Measurements from ENCODE around the gene SLC9A3.

The SLC9A3 gene

DNA sequence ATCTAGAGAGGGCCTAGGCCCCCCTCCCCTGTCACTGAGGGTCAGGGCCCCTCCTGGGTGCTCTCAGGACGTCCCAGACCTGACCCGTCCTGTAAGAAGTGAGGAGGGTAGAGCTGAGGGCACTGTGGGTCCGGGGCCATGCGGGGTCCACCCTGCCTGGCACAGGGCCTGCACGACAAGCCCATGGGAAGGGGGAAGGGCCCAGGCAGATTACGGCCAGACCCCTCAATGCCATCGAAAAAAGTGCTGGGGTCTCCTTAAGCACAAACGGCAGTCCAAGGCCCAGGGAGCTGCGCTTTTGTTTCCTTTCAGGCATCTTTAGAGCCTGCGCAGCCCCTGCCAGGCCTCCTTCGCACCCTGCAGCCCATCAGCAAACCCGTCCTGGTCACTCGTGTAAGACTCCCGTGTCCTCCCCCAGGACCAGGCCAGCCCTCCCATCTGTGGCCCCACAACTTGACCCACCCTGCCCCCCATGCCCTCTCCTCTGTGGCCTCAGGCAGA lies 85.7 kb downstream of the SLC9A3 start:
- DNase-seq, result no peak

DNA sequence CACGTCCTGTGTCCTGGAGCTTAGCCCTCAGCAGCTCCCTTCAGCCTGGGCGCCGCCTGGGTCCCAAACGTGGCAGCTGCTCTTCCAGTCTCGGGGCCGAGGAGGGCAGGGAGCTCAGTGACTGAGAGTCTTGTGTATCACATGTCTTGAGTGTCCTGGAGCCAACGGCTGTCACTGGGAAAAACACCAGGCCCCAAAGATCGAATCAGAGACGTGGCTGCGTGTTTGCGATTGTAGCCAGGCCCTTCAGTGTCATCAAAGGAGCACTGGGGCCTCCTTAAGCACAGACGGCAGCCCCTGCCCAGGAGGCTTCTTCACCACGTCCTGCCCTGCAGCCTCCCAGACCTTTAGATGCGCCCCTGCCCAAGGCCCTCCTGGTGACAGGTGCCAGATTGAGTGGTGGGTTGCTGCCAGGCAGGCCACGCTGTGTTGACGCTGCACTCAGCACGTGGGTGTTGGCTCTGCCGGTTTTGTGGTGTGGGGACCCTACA lies 86.9 kb downstream of the SLC9A3 start:
- no peak for DNase-seq

DNA sequence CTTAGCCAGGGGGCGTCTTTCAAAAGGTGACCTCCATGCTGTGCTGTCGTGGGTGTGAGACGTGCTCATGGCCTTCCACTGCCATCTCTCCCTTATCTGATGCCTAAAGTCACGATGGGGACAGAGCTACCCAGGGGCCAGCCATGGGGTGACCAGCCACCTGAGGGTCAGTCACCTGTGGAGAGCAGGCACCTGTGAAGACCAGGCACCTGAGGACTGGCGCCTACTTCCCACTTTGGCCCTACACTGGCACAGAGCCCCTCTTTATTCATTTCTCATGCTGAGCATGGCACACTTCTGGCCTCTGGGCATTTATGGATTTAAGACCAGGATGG lies 87.6 kb downstream of the SLC9A3 start:
- no peak for DNase-seq

DNA sequence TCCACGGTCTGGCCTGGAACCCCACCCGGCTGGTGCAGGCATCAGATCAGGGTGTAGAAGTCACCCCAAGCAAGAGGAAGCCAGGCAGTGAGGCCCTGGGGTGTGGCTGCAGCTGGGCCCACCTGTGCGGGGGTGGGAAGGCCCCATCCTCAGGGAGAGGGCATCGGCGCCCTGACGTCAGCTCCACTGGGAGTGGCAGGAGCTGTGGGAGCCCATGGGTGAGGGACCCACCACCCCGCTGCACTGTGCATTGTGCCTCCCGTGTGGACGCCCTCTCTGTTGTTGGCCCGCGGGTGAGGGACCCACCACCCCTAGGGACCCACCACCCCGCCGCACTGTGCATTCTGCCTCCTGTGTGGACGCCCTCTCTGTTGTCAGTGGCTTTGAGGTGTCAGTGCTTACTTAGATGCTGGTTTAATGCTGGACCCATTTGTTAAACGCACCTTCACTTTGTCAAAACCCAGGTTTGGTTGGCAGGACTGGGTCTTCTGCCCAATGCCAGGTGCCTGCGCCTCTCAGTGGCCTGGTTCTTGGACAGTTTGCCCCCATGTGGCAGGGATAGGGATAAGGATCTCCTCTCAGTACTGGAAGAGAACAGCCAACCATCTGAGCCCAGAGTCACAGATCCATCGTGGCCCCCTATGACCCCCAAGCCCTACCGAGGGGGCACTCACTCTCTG lies 88.1 kb downstream of the SLC9A3 start:
- DNase-seq, result no peak

DNA sequence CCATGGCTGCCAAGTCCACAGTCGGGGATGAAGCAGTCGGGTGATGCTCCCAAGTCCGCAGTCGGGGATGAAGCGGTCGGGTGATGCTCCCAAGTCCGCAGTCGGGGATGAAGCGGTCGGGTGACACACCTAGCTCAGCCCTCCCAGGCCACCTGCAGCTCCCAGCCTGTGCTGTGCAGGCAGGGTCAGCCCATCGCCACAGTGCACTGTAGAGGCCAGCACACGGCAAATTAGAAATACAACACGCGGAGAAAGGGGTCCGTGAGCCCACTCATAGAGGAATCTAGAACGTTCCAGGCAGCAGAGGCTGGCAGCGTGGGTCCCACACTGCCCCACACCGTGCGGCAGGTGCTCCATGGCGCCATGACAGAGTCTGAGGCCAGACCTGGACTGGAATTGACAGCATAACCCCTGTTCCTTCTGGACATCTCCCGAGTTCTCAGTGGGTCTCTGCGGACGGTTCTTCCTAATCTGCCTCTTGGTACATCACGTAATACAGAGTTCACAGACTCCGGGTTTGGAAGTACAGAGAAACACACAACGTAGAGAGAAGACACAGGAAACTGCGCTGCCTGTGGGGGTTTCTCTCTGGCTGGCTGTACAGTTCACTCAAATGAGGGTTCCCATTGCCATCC lies 89.0 kb downstream of the SLC9A3 start:
- DNase-seq, result no peak

DNA sequence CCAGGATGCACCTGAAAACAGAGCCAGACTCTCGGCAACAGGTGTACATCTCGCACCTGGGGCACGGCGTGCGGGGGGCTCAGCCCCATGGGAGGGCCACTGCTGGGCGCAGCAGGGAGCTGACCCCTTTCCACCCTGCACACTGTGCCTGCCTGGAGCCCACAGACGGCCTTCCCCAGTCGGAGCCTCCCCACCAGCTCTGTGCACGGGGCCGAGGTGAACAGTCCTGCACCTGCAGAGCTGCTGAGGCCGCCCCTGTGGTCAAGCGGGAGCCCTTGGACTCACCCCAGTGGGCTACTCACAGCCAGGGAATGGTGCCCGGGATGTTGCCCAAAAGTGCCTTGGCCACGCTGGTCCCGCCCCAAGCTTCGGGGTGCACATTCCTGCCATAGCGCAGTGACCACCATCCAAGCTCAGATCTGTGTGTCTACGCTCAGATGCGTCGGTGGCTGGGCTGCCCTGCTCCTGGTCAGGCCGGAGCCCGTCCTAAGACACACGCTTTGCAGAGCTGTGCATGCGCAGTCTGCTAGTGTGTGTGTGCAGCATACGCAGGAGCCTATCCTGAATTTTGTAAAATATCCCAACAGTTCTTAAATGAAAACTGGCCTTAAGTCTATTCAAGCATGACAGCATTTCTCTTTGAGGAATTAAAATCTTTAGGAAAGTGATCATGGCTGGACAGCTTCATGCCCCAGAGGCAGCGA lies 89.7 kb downstream of the SLC9A3 start:
- DNase-seq, result no peak

DNA sequence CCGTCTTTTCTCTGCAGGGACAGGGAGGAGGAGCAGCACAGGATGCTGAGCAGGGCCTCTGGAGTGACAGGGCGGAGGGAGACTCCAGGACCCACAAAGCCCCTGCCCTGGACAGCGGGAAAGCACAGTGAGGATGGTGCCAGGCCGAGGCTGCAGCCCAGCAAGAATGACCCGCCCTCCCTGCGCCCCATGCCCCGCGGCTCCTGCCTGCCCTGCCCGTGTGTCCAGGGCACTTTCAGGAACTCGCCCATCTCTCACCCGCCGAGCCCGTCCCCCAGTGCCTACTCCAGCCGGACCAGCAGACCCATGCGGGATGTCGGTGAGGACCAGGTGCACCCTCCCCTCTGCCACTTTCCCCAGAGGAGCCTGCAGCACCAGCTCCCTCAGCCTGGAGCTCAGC lies 90.4 kb downstream of the SLC9A3 start:
- no peak for DNase-seq

DNA sequence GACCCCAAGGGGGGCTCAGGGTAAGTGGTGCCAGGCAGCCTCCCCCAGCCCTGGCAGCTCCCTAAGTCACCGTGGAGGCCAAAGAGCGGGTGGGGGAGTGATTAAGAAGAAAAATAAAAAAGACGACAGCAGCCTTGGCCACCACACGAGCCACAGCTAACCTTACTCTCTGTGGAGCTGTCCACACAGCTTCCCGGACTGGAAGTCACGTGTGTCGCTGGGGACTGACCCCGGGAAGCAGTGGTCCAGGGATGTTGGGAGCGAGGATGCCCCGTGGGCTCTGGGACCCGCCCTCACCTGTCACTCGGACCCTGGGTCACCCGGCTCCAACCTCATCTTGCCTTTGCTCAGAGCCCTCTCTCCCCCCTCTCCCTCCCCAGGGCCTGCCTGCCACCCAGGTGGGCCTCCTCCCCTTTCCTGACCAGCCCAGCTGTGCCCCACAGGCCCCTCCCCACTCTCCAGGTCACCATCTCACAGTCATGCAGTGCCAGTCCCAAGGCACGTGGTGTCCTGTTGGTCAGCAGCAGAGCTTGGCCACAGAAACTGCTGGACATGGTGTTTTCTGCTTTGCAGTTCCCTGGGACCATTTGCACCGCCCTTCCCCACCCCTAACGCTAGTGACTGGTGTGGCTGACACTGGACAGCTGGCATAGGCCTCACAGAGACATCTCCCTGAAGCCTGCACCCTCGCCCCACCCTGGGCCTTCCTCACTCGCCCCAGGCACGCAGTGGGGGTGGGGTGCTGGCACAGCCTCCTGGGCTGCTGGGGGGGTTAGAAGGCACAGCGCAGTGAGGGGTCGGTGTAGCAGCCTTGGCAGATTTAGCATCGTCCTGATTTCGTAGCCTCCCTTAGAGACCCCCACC lies 91.1 kb downstream of the SLC9A3 start:
- DNase-seq, result no peak

DNA sequence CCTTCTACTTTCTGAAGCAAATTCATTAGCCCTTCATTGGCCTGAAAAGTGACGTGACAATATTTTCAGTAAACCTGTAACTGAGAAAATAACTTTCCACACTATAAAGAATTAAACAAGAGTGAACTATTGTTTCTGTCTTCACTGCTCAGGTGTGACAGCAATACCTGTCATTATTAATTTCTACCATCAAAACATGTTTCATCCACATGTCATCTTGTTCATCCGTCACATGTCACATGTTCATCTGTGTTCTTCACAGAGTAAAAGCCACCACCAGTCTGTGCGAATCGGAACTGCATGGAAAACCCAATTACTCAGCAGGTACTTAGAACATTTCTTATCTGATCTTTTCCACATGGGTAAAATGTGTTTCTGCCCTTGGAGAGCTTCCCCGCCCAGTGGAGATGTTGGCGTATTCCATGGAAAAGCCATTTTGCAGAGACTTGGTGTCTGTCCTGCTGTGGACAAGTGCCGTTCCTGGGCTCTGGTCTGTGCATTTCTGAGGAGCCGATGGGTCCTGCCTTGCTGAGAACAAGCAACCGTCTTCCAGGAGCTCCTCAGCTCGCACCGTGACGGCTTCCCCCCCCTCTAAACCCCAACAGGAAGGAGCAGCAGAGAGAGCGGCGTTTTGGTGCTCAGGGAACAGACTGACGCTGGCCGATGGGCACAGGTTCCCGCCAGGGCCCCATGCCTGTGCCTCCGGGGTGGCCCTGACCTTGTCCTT lies 91.9 kb downstream of the SLC9A3 start:
- no peak for DNase-seq

DNA sequence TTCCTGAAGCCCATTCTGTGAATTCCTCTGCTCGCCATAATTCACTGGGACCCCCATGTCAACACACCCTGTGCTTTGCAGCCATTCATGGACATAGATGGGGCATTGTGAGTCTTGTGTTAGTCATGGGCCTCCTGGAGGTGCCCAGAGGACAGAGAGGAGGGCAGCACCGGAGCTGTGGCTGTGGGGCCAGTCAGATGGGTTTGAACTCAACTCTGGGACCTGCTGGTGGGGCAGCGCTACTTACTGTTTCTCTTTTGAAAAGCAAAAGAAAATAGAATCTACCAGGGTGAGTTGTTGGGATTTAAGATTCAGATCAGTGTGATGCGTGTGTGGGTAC lies 92.6 kb downstream of the SLC9A3 start:
- DNase-seq, result no peak

DNA sequence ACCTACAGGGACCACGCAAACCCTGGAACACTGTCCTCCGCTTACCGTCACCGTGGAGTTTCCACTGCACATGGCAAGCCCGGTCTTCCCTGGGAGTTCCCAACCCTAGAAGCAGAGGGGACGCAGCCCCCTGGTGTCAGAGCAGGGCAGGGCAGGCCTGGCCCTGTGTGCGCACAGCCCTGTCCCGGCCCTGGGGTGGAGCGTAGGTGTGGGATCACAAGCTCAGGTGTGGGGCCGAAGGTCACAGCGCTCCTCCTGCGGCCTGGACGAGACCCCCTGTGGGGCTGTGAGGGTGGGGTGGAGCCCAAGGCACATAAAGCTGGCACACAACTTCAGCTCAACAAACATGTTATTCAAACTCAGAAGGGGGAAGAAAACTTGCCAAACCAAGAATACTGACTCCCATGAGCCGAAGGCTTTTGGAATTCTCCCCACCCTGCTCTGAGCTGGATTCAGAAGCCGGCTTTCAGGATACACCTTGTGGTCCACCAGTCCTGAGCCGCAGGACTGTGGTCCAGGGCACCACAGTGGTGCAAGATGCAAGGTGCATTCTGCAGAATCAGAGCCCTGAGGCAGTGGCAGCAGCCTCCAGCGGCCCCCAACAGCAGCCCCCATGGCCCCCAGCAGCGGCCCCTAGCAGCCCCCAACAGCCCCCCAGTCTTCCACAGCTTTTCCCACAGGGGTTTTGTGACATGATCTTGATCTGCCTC lies 93.1 kb downstream of the SLC9A3 start:
- no peak for DNase-seq

DNA sequence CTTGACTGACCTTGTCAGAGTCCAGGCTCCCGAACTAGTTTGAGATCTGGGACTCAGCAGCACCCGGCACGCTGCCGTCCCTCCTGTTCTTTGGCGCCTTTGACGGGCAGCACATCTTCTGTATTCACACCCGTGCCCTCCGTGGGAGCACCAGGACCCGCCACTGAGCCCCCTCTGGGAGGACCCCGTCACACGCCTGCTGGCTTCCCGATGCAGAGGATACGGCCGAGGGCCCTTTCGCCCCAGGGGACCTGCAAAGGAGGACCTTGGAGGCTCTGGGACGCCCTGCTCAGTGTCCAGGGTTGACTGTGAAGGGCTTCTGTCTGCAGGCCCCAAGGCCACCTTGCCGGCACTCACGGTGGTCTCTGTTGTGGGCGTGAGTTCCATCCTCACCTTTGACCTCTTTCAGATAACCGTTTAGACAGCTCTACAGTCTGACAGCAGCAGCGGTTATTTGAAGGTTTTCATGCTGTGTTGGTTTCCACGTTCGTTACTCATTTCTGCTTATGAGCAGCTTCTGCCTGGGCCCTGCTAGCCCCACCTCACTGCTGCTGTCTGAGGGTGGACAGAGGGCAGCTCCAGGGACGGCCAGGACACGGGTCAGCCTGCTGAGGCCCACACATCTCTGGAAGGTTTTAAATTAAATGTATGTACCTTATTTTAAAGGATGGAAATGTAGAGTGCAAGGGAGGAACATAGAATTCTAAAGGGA lies 93.9 kb downstream of the SLC9A3 start:
- no peak for DNase-seq

DNA sequence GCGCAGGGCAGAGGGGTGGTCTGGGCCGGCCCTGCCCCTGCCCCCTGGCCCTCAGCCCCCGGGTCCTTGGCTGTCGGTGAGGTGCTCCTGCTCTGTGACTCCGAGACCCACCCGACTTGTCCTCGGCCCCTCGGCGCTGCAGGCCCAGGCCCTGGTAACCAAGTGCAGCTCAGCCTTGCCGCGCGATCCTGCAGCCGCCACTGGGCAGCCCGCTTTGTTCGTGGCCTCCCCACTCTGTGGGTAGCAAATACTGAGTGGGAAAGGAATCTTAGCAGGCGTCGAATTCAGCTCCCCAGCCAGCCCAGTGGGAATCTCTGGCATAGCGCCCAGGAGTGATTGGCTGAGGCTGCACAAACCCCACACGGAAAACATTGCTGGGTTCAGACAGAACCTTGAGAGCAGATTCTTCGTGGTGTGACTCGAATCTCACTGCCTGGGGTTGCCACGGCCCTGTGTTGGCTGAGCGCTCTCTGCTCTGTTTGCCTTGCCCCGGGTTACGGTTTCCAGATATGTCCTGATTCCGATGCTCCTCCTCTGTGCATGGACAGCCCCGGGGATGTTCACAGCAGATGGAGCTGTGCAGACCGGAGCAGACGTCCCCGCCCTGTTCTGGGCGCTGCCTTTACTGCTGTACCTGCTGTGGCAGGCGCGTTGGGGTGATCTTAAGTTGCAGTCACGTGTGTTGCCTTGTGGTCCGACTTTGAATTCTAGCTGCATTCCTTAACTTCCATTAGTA lies 94.6 kb downstream of the SLC9A3 start:
- no peak for DNase-seq

DNA sequence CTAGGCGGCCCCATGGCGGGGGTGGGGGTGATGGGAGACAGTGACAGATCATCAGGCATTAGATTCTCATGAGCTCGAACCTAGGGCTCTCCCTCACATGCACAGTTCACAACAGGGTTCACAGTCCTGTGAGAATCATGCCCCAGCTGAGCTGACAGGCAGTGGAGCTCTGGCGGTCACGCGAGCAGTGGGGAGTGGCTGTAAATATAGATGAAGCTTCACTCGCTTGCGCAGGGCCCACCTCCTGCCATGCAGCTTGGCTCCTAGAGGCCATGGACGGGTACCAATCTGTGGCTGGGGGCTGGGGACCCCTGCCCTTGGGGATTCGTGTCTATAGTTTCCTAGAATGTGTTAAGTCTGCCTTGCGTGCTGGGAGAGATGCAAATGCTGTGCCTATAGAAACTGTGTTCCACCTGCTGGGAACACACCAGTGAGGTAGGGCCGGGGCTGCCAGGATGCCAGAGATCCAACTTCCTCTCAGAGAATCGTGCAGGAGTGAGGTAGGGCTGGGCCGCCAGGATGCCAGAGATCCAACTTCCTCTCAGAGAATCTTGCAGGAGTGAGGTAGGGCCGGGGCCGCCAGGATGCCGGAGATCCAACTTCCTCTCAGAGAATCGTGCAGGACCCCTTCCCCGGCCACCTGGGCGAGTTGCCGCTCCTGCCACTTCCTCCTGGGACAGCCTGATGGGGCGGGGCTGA lies 95.3 kb downstream of the SLC9A3 start:
- no peak for DNase-seq

DNA sequence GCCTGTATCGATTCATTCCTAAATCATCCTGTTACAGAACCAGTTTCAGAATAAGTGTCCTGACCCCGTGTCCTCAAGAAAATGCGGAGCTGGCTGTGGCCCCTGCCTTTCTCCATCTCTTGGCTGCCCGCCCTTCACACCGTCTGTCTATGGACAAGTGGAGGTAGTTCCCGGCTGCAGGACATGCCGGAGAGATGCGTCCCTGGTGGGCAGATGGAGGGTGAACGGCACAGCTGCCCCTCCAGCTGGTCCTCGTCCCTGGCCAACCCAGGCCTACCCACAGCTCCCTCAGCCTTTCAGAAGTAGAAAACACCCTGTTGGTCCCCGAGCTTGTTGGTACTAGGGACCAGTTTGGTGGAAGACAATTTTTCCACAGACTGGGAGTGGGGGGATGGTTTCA lies 96.0 kb downstream of the SLC9A3 start:
- no peak for DNase-seq

DNA sequence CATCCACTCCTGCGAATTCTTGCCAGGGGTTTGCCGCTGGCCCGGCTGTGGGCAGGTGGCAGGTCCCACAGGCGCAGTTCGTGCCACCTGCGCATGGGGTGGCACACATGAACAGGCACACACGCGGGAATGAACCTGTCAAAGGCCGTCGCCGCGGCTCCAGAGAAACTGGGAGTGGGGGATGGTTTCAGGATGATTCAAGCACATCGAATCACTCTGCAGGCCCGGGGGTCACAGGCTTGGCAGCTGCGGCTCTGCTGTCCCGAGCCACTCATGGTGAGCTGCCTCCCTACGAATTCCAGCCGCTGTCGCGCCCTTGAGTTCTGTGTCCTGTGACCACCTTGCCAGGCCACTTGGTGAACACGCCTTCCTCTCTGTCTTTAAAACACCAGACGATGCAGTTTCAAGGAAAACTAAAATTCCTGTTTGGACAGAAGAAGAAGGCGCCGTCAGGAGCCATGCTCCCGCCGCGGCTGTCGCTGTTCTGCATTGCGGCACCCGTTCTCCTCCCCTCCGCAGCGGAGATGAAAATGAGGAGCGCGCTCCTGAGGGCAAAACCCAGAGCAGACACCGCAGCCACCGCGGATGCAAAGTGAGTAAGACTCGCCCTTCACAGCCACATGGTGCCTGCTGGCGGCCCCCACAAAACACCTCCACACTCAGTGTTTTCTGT lies 96.7 kb downstream of the SLC9A3 start:
- DNase-seq, result no peak

DNA sequence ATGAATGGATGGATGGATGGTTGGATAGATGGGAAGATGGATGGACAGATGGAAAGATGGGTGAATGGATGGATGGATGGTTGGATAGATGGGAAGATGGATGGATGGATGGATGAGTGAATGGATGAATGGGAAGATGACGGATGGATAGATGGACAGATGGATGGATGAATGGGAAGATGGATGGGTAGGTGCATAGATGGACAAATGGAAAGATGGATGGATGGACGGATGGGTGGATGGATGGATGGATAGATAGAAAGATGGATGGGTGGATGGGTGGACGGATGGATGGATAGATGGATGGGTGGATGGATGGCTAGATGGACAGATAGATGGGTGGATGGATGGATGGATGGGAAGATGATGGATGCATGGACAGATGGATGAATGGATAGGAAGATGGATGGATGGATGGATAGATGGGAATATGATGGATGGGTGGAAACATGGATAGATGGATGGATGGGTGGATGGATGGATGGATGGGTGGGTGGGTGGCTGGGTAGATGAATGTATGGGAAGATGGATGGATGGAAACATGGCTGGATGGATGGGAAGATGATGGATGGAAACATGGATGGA lies 97.8 kb downstream of the SLC9A3 start:
- DNase-seq, result no peak

DNA sequence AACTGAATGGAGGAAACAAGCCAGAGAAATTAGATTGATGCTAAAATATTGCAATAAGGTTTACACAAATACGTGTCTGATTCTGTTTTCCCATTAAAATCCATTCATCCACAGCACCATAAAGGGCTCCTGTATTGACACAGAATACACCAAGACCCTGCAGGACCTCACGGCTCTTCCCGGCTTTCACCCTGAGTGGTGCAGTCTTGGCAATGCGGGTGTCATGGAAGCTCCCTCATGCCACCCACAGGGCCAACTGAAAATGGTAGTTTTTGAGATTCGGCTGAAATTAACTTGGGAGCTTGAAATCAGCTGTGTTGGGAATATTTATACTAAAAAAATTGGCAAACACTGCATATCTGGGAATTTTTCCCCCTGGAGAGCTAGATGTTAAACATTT lies 98.5 kb downstream of the SLC9A3 start:
- DNase-seq, result no peak
